HG03565 (cell line): ENCODE results near the gene MLLT6.

Experiments used
- ATAC-seq: cut with Tn5 transposase; IDR thresholded peaks from one replicate; pipeline ENCODE4 v1.9.1; 2021; ENCODE audit warnings: mild to moderate bottlenecking, moderate library complexity; ENCODE audit not compliant: unreplicated experiment

The MLLT6 gene

DNA sequence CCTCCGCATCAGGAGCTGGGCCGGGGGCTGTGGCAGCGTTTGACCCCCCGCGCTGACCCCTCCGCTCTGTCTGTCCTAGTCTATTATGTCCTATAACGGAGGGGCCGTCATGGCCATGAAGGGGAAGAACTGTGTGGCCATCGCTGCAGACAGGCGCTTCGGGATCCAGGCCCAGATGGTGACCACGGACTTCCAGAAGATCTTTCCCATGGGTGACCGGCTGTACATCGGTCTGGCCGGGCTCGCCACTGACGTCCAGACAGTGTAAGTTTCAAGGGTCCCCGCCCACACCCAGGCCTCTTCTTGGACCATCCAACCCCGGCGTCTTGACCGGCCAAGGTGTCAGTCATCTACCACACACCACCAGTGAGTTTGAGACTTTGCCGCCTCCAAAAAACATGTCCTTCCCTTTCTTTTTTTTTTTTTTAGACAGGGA lies 48.0 kb downstream of the MLLT6 start:
- no peak for ATAC-seq

DNA sequence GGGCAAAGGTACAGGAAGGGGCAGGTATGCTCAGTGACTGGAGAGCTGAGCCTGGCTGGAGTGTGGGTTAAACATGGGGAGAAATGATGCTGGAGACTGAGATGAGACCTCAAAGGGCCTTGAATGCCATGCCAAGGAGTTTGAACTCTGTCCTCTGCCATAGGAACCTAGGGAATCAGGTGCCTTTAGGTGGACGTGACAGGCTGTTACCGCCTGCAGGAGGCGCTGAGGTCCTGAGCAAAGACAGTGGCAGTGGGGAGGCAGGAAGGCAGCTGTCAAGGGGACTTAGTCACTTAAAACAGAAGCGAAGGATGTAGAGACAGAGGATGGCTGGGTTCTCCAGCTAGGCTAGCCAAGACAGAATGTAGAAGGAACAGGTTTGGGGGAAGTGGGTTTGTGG lies 56.5 kb downstream of the MLLT6 start:
- ATAC-seq, result no peak

GRCh38 chr17:38762231-38762630 lies 57.2 kb downstream of the MLLT6 start:
- no peak for ATAC-seq

- no peak for ATAC-seq
Observed at GRCh38 chr17:38766341-38766740, 61.3 kb downstream of the MLLT6 start.

DNA sequence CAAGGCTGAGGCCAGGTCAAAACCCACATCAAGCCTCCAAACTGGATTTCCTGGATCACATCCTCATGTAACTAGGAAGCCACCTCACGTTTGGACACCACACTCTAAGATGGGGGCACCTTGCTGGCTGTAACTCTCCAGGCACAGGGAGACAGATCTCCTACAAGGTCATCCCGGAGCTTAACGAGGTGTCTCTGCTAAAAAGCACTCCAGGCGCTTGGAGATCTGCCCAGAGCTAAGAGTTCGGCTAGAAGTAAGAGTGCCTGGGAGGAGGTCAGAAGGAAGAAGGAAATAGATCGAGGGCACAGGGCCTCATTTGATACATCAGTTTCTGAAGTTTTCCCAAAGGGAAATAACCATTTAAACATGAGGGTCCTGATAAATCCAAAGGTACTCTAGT lies 63.3 kb downstream of the MLLT6 start:
- no peak for ATAC-seq

GRCh38 chr17:38773258-38773657 lies 68.2 kb downstream of the MLLT6 start:
- no peak for ATAC-seq

DNA sequence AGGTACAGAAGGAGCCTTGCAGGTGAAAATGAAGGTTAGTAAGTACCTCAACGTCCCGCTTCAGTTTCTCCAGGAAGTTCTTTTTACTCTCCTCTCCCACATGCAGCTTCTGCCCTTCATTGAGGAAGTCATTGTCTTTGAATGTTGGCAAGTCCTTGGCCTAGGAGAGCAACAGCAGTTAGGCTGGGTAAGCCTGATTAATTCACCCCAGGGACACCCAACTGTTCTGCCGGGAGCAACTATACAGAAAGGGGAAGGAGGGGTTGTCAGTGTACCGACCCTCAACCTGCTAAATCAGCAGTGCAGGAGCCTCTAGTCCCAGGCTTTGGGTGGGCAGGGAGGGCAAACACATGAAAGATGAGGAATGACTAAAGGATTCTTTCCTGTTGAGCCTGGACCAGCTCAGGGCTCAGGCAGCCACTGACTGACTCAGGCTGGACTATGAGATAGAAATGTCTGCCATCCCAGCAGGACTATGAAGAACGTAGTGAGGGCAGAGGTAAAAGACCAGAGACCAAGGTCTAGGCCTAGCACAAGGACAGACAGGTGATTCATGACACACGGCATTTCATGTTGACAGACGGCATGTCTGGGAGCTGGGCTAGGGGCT lies 72.7 kb downstream of the MLLT6 start:
- no peak for ATAC-seq
